CD4-positive, alpha-beta T cell treated with Interleukin-1 beta for 1 hour (primary cell): Measurements from ENCODE around the gene PLEKHA4.
A peak's percentile ranks its signal among the peaks of the same experiment; 100 is the strongest.
"Not testable (repeated sequence)": the region's sequence is repeated elsewhere in the genome, so short reads cannot be mapped to it uniquely, and the experiment has no call there.

Source experiments
- DNase-seq, 2 donors: peaks; one replicate each; pipeline ENCODE4 v3.0.0-alpha.2; 2020 to 2022

PLEKHA4 gene

DNA sequence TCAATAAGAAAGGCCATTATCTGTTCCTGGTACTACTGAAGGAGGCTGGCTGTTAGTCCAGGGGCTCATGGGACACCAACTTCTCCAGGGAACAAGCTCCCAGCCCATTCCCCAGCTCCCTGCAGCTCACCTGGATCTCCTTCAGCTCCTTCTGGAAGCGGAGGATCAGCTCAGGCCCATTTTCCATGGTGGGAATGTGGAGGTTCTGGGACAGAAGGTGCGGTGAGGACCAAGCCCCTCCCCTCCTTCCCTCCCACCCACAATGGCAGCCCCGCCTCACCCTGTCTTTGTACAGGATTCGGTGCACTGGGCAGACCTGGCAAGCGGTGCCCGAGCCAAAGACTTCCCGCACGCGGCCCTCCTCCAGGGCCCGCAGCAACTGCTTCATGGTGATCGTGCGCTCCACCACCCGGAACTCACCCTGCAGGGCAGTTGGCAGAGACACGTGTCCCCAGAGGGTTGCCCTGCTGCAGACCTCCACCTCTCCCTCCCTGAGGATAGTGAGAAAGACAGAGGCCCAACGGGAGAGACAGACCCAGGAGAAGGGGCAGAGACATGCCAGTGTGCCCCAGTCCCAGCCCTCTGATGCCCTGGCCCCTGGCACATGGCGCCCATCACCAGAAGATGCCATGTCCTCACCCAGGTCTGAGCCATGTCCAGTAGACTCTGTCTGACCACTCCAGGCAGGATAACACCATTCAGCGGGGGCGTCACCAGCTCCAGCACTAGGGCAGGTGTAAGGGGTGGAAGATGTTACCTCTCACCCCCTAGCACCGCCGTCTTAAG, 71.9 kb downstream of the PLEKHA4 start:
- no peak for DNase-seq

DNA sequence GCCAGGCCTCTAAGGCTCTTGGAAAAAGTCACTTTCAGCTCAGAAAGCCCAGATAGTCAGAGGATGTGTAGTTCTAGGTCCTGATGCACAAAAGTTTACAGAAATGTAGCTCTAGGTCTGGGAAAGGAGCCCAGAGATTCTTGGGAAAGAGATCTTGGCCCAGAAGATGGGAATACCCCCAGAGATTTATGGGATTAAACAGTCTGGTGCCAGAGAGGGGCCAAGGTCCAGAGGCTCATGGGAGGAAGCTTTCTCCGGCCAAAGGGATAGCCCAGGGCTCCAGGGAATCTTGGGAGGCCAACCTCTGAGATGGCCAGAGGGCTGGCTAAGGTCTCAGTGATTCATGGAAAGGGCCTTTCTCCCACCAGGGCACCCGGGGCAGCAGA, 72.7 kb downstream of the PLEKHA4 start:
- no peak for DNase-seq

DNA sequence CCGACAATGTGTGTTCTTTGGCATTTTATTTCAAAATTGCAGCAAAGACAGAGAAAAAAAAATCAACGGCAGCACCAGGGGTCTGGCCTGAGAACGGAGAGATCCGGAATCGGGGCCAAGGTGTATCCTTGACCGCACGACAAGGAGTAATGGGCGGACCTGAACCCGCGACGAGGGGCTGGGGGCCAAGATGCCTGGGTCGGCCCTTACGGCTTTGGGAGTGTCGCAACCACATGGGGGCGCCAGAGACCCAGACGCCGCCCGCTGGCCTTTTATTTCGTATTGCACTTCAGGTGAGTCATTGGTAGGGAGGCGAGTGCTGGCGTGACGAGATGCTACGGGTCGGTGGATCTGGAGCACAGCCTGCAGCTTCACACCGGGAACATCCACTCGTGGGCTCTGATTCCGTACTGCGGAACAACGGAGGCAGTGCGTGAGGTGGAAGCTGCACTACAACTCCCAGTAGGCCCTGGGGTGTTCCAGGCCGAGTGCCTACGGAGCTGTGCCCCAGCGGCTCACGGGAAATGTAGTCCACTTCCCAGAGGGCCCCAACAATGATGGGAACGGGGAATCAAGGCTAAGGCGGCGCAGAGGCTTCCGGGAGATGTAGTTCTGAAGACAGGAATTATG, 73.2 kb downstream of the PLEKHA4 start:
- peak; percentile 89 to 91 for DNase-seq

DNA sequence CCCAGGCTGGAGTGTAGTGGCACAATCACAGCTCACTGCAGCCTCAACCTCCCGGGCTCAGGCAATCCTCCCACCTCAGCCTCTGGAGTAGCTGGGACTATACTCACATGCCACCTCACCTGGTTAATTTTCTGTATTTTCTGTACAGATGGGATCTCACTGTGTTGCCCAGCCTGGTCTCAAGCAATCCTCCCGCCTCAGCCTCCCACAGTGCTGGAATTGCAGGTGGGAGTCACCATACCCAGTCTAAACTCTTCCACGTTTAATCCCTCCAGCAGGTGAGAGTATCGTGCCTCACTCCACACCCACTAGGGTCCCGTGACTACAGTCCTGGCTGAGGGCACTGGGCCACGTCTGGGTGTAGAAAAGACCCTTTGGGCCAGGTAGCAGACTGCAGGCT, 74.1 kb downstream of the PLEKHA4 start:
- DNase-seq: no peak

DNA sequence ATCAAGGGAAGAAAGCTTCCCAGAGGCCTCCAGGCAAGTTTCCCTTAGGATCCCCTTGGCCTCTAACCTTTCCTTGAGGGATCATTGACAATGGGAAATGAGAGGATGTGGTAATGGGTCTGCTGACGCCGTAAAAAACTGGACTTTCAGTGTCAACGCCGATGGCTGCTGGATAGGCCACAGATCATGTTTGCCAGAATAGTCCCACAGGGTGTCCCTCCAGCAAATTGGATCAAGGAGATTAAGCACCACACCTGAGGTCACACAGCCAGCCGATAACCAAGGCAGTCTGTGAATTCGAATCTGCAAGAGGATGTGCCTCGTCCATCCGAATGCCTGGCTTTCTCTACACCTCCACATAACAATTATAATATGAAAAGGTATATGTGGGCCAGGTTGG, 75.1 kb downstream of the PLEKHA4 start:
- DNase-seq: no peak

DNA sequence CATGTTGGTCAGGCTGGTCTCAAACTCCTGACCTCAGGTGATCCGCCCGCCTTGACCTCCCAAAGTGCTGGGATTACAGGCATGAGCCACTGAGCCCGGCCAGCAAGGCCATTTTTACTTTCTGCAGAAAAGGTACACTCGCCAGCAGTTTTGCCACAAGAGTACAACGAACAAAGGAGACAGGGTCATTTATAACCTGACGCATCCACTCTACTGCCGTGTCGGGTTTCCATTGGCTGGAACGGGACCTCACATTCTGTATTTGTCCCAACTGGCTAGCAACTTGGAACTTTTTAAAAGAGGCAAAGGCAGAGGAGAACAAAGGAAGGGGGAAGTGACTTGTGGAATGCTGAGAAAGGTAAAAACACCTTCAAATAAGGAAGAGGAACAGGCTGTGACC, 81.1 kb downstream of the PLEKHA4 start:
- DNase-seq: not testable (repeated sequence)
